ENCODE measurements around the gene OR4D9. TPM values are rescaled to one million over a fixed set of nuclear protein-coding genes. Genes with fewer than 3 reads are reported as not detected.
A peak's percentile ranks its signal among the peaks of the same experiment; 100 is the strongest.
"Not testable (repeated sequence)": the region's sequence is repeated elsewhere in the genome, so short reads cannot be mapped to it uniquely, and the experiment has no call there.

OR4D9 gene
- total RNA-seq, 2 experiments from 2014 or later, result not detected

DNA sequence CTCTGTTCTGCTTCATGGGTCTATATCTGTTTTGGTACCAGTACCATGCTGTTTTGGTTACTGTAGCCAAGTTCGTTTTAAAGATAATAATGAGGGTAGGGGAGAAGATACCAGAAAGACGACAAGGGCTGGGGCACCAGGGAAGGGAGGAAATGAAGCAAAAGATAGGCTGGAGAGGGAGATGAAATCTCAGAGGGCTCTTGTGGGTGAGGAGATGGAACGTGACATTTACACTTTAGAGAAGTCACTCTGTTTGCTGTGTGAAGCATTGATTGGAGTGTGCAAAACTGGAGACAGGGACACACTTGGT is 33.5 kb downstream of the OR4D9 start:
- POLR2A ChIA-PET, result no interaction called here
- no peak overlapping the region for H3K27ac Mint-ChIP-seq
- no peak overlapping the region for H3K4me3 Mint-ChIP-seq
- H3K27me3 Mint-ChIP-seq, result no peaks in the 10 kb centered on the region
- H3K9me3 Mint-ChIP-seq, result no peaks in the 10 kb centered on the region
- H3K36me3 Mint-ChIP-seq (ENCODE audit: low read depth), result no peaks in the 10 kb centered on the region
- intact Hi-C loops (cut with micrococcal nuclease), result loop anchor here (10.0 kb wide), 1 partner anchor 260 kb away; no protein-coding TSS in a partner anchor
- peaks cover 12% of the 10 kb centered on the region for H3K4me1 Mint-ChIP-seq (ENCODE audit: low read depth)
- CTCF ChIA-PET, result no interaction called here
- ATAC-seq, result no peak
- no peak for DNase-seq
- TF ChIP-seq, protein P1, sequence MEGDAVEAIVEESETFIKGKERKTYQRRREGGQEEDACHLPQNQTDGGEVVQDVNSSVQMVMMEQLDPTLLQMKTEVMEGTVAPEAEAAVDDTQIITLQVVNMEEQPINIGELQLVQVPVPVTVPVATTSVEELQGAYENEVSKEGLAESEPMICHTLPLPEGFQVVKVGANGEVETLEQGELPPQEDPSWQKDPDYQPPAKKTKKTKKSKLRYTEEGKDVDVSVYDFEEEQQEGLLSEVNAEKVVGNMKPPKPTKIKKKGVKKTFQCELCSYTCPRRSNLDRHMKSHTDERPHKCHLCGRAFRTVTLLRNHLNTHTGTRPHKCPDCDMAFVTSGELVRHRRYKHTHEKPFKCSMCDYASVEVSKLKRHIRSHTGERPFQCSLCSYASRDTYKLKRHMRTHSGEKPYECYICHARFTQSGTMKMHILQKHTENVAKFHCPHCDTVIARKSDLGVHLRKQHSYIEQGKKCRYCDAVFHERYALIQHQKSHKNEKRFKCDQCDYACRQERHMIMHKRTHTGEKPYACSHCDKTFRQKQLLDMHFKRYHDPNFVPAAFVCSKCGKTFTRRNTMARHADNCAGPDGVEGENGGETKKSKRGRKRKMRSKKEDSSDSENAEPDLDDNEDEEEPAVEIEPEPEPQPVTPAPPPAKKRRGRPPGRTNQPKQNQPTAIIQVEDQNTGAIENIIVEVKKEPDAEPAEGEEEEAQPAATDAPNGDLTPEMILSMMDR (IDR thresholded peaks at IDR 0.05), result no peak

DNA sequence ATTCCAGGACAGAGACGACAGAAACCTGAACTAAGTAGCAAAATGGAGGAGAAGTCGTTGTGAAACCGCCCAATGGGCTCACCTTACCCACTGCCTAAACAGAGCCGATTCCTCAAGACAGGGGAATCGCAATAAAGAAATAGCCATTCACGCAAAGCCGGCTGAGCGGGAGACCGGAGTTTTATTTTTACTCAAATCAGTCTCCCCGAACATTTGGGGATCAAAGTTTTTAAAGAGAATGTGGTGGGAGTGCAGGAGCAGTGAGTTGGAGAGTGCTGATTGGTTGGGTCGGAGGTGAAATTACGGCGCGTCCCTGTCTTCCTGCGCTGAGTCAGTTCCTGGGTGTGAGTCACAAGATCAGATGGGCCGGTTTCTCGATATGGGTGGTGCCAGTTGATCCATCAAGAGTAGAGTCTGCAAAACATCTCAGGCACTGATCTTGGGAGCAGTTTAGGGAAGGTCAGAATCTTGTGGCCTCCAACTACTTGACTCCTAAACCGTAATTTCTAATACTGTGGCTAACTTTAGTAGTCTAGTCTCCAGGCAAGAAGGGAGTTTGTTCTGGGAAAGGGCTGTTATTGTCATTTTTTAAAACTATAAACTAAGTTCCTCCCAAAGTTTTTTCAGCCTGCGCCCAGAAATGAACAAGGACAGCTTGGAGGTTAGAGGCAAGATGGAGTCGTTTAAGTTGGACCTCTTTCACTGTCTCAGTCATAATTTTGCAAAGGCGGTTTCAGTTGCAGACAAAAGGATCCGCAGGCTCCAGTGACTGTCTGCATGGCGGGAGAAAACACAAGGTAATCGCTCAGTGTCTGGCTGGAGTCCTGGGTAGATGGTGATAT is 34.1 kb downstream of the OR4D9 start:
- POLR2A ChIA-PET, result no interaction called here
- no peaks in the 10 kb centered on the region for H3K27me3 Mint-ChIP-seq
- intact Hi-C loops (cut with micrococcal nuclease), result loop anchor here (10.0 kb wide), 1 partner anchor 259 kb away; no protein-coding TSS in a partner anchor
- H3K27ac Mint-ChIP-seq, result no peak overlapping the region
- no peak overlapping the region for H3K4me3 Mint-ChIP-seq
- peaks cover 12% of the 10 kb centered on the region for H3K4me1 Mint-ChIP-seq (ENCODE audit: low read depth)
- DNase-seq (no peak), ATAC-seq (no peak)
- no peaks in the 10 kb centered on the region for H3K36me3 Mint-ChIP-seq (ENCODE audit: low read depth)
- TF ChIP-seq, protein P1 (IDR thresholded peaks at IDR 0.05), result no peak
- CTCF ChIA-PET, result no interaction called here
- no peaks in the 10 kb centered on the region for H3K9me3 Mint-ChIP-seq

DNA sequence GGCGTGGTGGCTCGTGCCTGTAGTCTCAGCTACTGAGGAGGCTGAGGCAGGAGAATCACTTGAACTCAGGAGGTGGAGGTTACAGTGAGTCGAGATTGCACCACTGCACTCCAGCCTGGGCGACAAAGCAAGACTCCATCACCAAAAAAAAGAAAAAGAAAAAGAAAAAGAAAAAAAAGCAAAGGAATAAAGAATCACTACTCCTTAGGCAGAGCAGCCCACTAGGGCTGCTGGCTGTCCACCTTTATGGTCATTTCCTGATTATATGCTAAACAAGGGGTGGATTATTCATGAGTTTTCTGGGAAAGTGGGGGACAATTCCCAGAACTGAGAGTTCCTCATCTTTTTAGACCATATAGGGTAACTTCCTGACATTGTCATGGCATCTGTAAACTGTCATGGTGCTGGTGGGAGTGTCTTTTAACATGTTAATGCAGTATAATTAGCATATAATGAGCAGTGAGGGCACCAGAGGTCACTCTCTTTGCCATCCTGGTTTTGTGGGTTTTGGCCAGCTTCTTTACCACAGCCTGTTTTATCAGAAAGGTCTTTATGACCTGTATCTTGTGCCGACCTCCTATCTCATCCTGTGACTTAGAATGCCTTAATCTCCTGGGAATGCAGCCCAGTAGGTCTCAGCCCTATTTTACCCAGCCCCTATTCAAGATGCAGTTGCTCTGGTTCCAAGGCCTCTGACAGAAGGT is 36.4 kb downstream of the OR4D9 start:
- not testable (repeated sequence) for ATAC-seq
- CTCF ChIA-PET, result interaction anchor here (3.5 kb wide), 1 partner anchor 10 kb away, joined by 26 read pairs; no protein-coding TSS in a partner anchor
- intact Hi-C loops (cut with micrococcal nuclease), result loop anchor here (10.0 kb wide), 1 partner anchor 257 kb away; no protein-coding TSS in a partner anchor

DNA sequence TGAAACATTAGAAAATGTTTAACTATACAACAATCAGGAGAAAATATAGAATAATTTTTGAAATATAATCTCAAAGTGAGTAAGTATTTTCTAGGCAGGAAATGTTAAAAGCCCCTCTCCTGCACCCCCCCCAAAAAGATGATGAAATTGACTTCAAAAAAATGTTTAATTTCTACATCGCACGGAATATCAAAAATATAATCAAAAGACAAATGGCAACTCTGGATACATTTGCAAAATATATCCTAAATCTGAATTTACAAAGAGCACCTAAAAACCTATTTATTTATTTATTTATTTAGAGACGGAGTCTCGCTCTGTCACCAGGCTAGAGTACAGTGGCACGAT is 36.9 kb downstream of the OR4D9 start:
- Mint-ChIP-seq H3K4me1 (ENCODE audit: low read depth) (peaks cover 25% of the 10 kb centered on the region), H3K4me3 (no peak overlapping the region)
- no peak for ATAC-seq

More for the DNA sequence above, 36.4 kb downstream of the OR4D9 start:
- H3K9me3 Mint-ChIP-seq; POLR2A ChIA-PET; H3K36me3 Mint-ChIP-seq (ENCODE audit: low read depth); H3K27me3 Mint-ChIP-seq; H3K4me3 Mint-ChIP-seq; H3K27ac Mint-ChIP-seq: not testable (repeated sequence)
- DNase-seq, result peak; percentile 14
- H3K4me1 Mint-ChIP-seq (ENCODE audit: low read depth), result peaks cover 23% of the 10 kb centered on the region

DNA sequence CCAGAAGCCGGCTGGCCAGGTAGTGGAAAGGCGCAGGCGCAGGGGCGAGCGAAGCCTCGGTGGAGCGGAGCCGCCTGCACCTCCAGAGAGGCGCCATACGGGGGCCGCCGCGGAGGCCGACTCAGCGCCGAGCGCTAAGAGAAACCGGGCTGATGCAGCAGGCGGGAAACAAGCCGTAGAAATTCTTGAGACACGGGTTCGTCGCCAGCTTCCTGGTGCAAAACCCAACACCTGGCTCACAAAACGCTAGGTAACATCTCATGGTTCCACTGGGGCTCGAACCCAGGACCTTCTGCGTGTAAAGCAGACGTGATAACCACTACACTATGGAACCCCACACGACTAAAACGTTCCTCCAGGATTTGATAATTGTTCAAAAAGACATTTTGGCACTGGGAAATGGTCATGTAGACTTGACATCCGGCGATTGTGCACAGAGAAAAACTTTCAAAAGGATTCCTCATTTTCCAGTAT is 39.1 kb downstream of the OR4D9 start:
- Mint-ChIP-seq H3K4me3 (peak overlapping the region; percentile 89), H3K36me3 (ENCODE audit: low read depth) (peaks cover 1% of the 10 kb centered on the region), H3K27me3 (peaks cover 5% of the 10 kb centered on the region), H3K27ac (peak overlapping the region; percentile 96), H3K9me3 (no peaks in the 10 kb centered on the region), H3K4me1 (ENCODE audit: low read depth) (peaks cover 27% of the 10 kb centered on the region)
- ChIA-PET CTCF (interaction anchor here (1.2 to 3.5 kb wide), 5 partner anchors 8 to 259 kb away, joined by 3 to 26 read pairs (median 5); partner anchors contain the start of gene PATL1), POLR2A (interaction anchor here (1.0 to 3.3 kb wide), 4 partner anchors 9 to 118 kb away, joined by 4 to 29 read pairs (median 4); partner anchors contain the start of gene PATL1)
- TF ChIP-seq, protein P1 (IDR thresholded peaks at IDR 0.05), result peak; percentile 63
- ATAC-seq (peak; percentile 92), DNase-seq (peak; percentile 96)
- intact Hi-C loops (cut with micrococcal nuclease), result loop anchor here (2.0 kb wide), 1 partner anchor 118 kb away; the partner anchor contains the start of gene PATL1

More for the DNA sequence above, 36.9 kb downstream of the OR4D9 start:
- ChIA-PET POLR2A (interaction anchor here (1.0 kb wide), 1 partner anchor 11 kb away, joined by 6 read pairs; no protein-coding TSS in a partner anchor), CTCF (interaction anchor here (3.5 kb wide), 1 partner anchor 10 kb away, joined by 26 read pairs; no protein-coding TSS in a partner anchor)
- TF ChIP-seq, protein P1 (IDR thresholded peaks at IDR 0.05), result no peak
- H3K27ac Mint-ChIP-seq, result no peak overlapping the region
- no peaks in the 10 kb centered on the region for H3K9me3 Mint-ChIP-seq
- intact Hi-C loops (cut with micrococcal nuclease), result loop anchor here (10.0 kb wide), 1 partner anchor 257 kb away; no protein-coding TSS in a partner anchor
- peaks cover 5% of the 10 kb centered on the region for H3K27me3 Mint-ChIP-seq
- H3K36me3 Mint-ChIP-seq (ENCODE audit: low read depth), result peaks cover 1% of the 10 kb centered on the region
- DNase-seq, result no peak
